K562 (cell line): ENCODE measurements around the gene RFESD. TPM values are rescaled to one million over a fixed set of nuclear protein-coding genes. Genes with fewer than 3 reads are reported as not detected.

Experiments
- BRD9 ChIP-seq: fragments of 450-650 bp; IDR thresholded peaks from 2 replicates; pipeline ENCODE4 v1.6.1; 2018; ENCODE audit warnings: low read depth; ENCODE audit not compliant: partially characterized antibody
- CHD1 ChIP-seq: fragments of 200-600 bp; sonication (generic); IDR thresholded peaks from one replicate; pipeline ENCODE4 v1.6.1; 2012; ENCODE audit warnings: mild to moderate bottlenecking, moderate library complexity, low read length, inconsistent platforms
- CREB1 ChIP-seq, 2 experiments: sonication (generic) in 1 of 2; formaldehyde crosslinking in 1 of 2; IDR thresholded peaks; 2 replicates each; pipeline versions ENCODE4 v1.6.1 to v1.8.0; 2012 to 2022; ENCODE audit warnings: inconsistent platforms in 1 of 2, mild to moderate bottlenecking in 1 of 2, missing genetic modification reagents in 1 of 2, moderate library complexity in 1 of 2
- DPF2 ChIP-seq: fragments of 450-650 bp; IDR thresholded peaks from 2 replicates; pipeline ENCODE4 v1.6.1; 2016
- KDM5B ChIP-seq: fragments of 200-600 bp; sonication (generic); IDR thresholded peaks from 2 replicates; pipeline ENCODE4 v1.6.1; 2012; ENCODE audit warnings: low read depth, mild to moderate bottlenecking, moderate library complexity, low read length, control low read depth, inconsistent platforms; ENCODE audit not compliant: insufficient replicate concordance
- NFATC3 ChIP-seq: fragments of 450-650 bp; IDR thresholded peaks from 2 replicates; pipeline ENCODE4 v1.6.1; 2017; ENCODE audit warnings: mild to moderate bottlenecking
- RERE ChIP-seq: sonication (generic); formaldehyde crosslinking; IDR thresholded peaks from 2 replicates; pipeline ENCODE4 v1.8.0; 2023; ENCODE audit warnings: missing genetic modification reagents, mild to moderate bottlenecking, borderline replicate concordance
- SMARCA4 ChIP-seq: fragments of 450-650 bp; IDR thresholded peaks from 2 replicates; pipeline ENCODE4 v1.6.1; 2016
- TAF9B ChIP-seq: fragments of 450-650 bp; IDR thresholded peaks from 2 replicates; pipeline ENCODE4 v1.6.1; 2018; ENCODE audit warnings: mild to moderate bottlenecking; ENCODE audit not compliant: partially characterized antibody
- TCF3 ChIP-seq: sonication (generic); formaldehyde crosslinking; IDR thresholded peaks from 2 replicates; pipeline ENCODE4 v1.4.0; 2020; ENCODE audit warnings: mild to moderate bottlenecking, missing genetic modification reagents
- VEZF1 ChIP-seq: fragments of 200-800 bp; sonication (Bioruptor generic); IDR thresholded peaks from 2 replicates; pipeline ENCODE4 v1.6.1; 2017; ENCODE audit warnings: missing genetic modification characterization, missing compliant biosample characterization
- polyA plus RNA-seq, 8 experiments: library from polyadenylated mRNA; depleted of rRNA in 4 of 8; stranded (reverse) in 5 of 8; unstranded in 3 of 8; fragments of >200 nt; fragmentation: Nextera tagmentation in 2 of 8; fragmentation: Illumina TruSeq in 1 of 8; extraction: Ambion mirVana in 2 of 8; extraction: Trizol in 1 of 8; gene quantifications; 2 replicates each; pipeline versions ENCODE4 v1.2.1 to v1.2.3, GENCODE V29; 2011 to 2014; ENCODE audit warnings: inconsistent platforms in 1 of 8, missing spikeins in 1 of 8
- total RNA-seq, 7 experiments: library from RNA; depleted of rRNA in 6 of 7; stranded (reverse); fragments of >200 nt in 6 of 7; fragmentation: Illumina TruSeq in 2 of 7; extraction: Trizol in 2 of 7; gene quantifications; 2 replicates each; pipeline versions ENCODE4 v1.2.1 to v1.2.3, GENCODE V29; 2011 to 2021; ENCODE audit warnings: low replicate concordance in 1 of 7
- TF ChIP-seq, protein P1 (sequence below), 2 experiments: fragments of 450-650 bp; IDR thresholded peaks; 2 replicates each; pipeline ENCODE4 v1.6.1; 2018; ENCODE audit warnings: mild to moderate bottlenecking in 2 of 2, low read depth in 1 of 2; ENCODE audit not compliant: partially characterized antibody in 2 of 2
- TF ChIP-seq, protein P2 (sequence below): fragments of 450-650 bp; conservative IDR thresholded peaks from 2 replicates; pipeline ENCODE4 v1.6.1; 2016; ENCODE audit warnings: missing genetic modification characterization, low read depth, mild to moderate bottlenecking, missing compliant biosample characterization, moderate library complexity

Gene RFESD
- total and polyA plus RNA-seq, 9 of the 15 experiments (the other 6 are each of a cell fraction or from before 2014, with no cell fraction given): 62.3 to 600 (median 140) TPM

DNA sequence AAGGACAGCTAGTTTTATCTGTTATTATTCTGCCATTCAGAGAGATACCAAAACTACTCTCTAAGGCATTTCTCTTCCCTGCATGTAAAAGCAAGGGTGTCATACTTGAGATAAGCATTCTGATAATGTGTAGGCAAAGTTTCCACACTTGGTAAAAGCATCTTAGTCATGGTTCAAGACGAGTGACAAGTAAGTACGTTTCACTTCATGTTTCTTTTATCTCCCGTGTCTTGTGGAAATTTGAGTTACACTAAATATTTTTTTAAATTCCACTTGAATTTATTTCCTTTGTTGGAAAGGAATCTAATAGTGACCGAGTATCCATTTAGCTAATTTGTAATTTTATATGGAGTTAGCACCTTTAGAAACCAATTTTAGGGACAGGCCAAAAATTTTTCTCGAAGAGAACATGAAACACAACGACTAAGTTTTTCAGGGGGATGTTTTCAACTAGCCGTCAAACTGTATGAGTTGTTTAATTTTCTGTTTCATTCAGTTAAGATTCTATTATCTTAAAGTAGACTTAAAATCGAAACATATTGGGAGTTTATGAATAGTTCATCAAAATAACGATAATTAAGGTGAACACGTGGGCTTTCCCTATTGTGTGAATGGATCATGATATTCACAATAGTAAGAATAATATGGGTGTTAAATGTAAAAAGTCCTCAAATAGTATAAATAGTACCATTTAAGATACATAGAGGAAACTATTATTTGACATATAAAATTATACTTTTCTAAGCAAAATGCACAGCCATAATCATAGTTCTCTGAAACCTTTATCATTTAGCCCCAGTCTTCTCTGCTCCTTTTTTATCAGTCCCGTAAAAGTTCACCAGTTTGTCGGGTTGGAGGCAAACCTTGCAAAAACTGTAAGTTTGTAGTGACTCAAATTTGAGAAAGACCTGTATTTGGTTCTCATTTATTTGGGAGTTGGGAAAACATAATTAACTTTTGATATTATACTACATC lies 1.6 kb downstream of the RFESD start (continued):
- TF ChIP-seq, protein P1, sequence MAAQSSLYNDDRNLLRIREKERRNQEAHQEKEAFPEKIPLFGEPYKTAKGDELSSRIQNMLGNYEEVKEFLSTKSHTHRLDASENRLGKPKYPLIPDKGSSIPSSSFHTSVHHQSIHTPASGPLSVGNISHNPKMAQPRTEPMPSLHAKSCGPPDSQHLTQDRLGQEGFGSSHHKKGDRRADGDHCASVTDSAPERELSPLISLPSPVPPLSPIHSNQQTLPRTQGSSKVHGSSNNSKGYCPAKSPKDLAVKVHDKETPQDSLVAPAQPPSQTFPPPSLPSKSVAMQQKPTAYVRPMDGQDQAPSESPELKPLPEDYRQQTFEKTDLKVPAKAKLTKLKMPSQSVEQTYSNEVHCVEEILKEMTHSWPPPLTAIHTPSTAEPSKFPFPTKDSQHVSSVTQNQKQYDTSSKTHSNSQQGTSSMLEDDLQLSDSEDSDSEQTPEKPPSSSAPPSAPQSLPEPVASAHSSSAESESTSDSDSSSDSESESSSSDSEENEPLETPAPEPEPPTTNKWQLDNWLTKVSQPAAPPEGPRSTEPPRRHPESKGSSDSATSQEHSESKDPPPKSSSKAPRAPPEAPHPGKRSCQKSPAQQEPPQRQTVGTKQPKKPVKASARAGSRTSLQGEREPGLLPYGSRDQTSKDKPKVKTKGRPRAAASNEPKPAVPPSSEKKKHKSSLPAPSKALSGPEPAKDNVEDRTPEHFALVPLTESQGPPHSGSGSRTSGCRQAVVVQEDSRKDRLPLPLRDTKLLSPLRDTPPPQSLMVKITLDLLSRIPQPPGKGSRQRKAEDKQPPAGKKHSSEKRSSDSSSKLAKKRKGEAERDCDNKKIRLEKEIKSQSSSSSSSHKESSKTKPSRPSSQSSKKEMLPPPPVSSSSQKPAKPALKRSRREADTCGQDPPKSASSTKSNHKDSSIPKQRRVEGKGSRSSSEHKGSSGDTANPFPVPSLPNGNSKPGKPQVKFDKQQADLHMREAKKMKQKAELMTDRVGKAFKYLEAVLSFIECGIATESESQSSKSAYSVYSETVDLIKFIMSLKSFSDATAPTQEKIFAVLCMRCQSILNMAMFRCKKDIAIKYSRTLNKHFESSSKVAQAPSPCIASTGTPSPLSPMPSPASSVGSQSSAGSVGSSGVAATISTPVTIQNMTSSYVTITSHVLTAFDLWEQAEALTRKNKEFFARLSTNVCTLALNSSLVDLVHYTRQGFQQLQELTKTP (IDR thresholded peaks at IDR 0.05; ENCODE audit: low read depth in 1 of 2, partially characterized antibody in 2 of 2): peak in 1 of 2 experiments; percentile 80
- no peak; the same call in 1 of the 2 replicates for TF ChIP-seq CREB1 (IDR thresholded peaks at IDR 0.05)
- TF ChIP-seq CREB1 (CRISPR knock-in tag; IDR thresholded peaks at IDR 0.05): 0 out of 2 replicates have a peak, but pooled peaks have one; percentile 17
- TF ChIP-seq, protein P2, sequence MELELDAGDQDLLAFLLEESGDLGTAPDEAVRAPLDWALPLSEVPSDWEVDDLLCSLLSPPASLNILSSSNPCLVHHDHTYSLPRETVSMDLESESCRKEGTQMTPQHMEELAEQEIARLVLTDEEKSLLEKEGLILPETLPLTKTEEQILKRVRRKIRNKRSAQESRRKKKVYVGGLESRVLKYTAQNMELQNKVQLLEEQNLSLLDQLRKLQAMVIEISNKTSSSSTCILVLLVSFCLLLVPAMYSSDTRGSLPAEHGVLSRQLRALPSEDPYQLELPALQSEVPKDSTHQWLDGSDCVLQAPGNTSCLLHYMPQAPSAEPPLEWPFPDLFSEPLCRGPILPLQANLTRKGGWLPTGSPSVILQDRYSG: 0 out of 2 replicates have a peak, but pooled peaks have one; percentile 39
- TF ChIP-seq SMARCA4: peak; percentile 85
- peak; percentile 78 for TF ChIP-seq BRD9
- no peak for TF ChIP-seq RERE (CRISPR knock-in tag)
- TF ChIP-seq TAF9B: peak; percentile 66
- peak; percentile 59 for TF ChIP-seq TCF3 (CRISPR knock-in tag)
- peak; percentile 74; the same call in 1 of the 2 replicates for TF ChIP-seq NFATC3
- peak; percentile 48 for TF ChIP-seq CHD1
- TF ChIP-seq DPF2: peak; percentile 82
- peak; percentile 32 for TF ChIP-seq VEZF1
- TF ChIP-seq KDM5B: peak; percentile 64
